NCI-H2081 treated with DMSO at 0.1 percent for 48 hours (cell line): ENCODE data around the gene SMAD3.

Experiments
- DNase-seq: peaks from one replicate; lab custom pipeline; 2025; lab: John Stamatoyannopoulos, UW

The SMAD3 gene

DNA sequence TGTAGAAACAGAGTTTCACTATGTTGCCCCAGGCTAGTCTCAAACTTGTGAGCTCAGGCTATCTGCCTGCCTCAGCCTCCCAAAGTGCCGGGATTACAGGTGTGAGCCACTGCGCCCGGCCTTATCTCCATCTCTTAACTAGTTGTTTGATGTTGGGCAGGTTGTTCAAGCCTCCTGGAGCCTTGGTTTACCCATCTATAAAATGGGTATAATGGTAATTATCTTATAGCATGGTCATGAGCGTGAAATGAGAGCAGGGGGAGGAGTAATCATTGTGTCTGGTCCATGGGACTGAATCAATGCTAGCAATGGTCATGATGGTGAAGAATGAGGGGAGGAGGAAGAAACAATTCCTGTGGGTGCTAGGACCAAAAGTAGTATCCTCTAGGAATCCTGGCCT, 32.0 kb downstream of the SMAD3 start:
- DNase-seq, result no peak

- DNase-seq, result no peak
Measured at GRCh38 chr15:67097930-67098740, 32.7 kb downstream of the SMAD3 start.

GRCh38 chr15:67098768-67099282, 33.4 kb downstream of the SMAD3 start:
- no peak for DNase-seq

DNA sequence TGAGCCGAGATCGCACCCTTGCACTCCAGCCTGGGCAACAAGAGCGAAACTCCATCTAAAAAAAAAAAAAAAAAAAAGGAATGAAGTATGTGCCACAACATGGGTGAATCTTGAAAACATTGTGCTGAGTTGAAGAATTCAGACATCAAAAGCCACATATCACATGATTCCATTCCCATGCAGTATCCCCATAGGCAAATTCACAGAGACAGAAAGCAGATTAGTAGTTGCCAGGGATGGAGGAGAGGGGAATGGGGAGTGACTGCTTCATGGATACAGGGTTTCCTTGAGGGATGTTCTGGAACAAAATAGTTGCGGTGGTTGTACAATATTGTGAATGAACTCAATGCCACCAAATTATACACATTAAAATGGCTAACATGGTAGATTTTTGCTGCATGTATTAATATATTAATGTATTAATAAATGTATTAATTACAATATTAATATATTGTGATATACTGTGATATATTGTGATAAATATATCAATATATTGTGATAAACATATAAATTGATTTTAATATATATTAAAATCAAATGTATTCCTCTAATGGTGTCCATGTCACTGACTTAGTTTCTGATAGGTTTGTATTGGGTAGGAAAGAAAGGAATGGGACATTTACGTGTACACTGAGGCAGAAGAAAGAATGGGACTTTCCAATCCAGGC, 34.9 kb downstream of the SMAD3 start:
- DNase-seq, result no peak

DNA sequence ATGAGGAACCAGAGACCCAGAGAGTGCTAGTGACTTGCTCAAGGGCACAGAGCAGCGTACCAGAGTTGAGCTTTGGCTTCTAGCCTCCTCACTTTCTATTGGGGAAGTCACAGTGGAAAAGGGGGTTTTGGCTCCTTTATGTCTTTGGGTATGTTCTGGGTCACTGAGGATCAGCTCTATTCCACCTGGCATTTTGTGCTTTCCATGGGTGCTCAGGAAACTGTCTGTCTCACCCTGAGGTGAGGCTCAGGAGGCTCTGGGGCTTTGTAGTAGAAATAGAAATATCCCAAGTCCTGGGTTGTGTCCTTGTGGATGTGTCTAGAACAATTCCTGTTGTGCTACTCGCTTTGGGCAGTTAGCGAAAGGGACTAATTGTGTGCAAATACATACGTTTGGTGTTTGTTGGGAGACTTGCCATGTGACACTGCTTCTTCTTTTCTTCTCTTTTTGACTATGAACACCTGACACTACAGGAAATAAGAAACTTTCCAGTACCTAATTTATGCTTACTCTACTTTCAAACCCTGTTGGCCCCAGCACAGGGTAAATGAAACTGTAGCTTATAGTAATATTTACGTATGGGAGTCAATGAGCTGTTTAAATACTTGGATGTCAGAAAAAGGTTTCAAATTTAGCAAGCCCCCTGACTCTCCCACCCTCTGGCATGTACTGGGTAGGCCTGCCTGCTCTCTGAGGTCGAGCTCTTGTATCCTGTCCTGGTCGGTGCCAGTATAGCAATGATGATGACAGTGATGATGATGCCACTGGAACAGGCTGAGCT, 35.6 kb downstream of the SMAD3 start:
- DNase-seq, result no peak

- no peak for DNase-seq
Measured at GRCh38 chr15:67101911-67102598, 36.7 kb downstream of the SMAD3 start.

GRCh38 chr15:67102599-67102929, 37.2 kb downstream of the SMAD3 start:
- DNase-seq, result no peak

DNA sequence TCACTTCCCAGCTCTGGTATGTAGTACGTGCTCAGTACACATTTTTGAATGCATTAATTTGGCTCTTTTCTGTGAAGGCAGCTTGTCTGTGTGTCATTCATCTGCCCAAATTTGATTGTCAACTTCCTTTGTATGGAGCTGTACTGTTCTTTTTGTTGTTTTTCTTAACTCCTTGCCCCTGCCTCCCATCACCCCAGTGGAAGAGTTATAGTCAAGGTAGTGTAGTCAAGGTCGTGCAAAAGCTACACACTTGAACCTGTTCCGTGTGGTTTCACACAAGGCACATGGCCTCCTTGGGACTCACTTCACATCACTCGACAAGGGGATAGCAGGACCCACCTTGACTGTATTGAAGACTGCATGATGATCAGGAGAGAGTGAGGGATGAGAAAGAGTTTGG, 37.6 kb downstream of the SMAD3 start:
- no peak for DNase-seq

GRCh38 chr15:67103432-67103831, 38.0 kb downstream of the SMAD3 start:
- DNase-seq, result no peak

GRCh38 chr15:67103869-67104268, 38.5 kb downstream of the SMAD3 start:
- DNase-seq, result no peak

- DNase-seq, result no peak
Measured at GRCh38 chr15:67104510-67104909, 39.1 kb downstream of the SMAD3 start.

GRCh38 chr15:67105065-67105951, 39.9 kb downstream of the SMAD3 start:
- no peak for DNase-seq

GRCh38 chr15:67105991-67106763, 40.8 kb downstream of the SMAD3 start:
- DNase-seq, result no peak

DNA sequence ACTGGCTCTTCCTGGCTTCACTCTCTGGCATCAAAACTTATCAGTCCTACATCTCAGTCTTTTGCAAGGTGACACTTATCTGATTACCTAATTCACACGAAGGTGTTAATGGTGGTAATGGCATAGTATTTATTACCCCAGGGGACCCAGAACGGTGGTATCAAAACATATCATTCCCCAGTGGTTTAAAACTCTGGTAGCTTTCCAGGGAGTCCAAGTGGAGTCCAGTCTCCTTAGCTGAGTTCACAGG, 41.3 kb downstream of the SMAD3 start:
- DNase-seq, result no peak

GRCh38 chr15:67107014-67107812, 41.8 kb downstream of the SMAD3 start:
- DNase-seq, result no peak

- no peak for DNase-seq
Measured at GRCh38 chr15:67108122-67108961, 42.9 kb downstream of the SMAD3 start.

DNA sequence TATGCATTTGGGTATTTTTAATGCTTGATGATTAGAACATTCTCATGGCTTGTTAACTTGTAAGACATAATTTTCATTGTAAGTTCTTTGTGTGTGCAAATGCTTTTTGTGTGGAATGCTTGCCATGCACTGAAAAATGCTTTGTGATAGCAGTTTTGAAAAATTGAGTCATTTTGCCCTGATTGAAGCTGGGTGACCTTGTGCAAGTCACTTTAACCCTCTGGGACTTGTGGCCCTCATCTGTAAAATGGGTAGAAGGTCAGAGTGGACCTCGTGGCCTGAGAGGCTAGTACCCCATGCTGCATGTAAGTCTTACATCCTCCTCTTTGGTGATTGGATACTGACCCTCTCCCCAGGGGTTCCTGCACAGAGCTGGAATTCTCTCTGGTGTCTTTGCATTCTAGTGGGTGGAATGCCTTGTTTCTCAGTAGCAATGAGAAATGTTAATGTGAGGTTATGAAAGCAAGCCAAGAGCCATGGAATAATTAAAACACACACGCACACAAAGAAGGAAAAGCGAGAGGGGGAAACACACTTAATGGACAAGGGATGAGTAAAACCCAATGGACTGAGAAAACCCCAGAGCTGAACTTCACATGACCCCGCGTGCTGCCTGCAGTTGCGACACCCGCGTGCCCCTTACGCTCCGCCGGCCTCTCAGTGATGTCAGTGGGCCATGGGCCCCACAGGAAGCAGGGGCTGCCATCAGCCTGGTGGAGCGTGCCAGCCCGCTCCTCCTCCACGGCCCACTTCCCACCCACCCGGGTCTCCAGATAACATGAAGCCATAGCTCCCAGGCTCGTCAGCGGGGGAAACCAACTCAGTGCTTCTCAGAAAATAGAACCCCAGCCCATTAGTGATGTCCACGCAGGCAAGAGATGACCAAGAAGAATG, 44.0 kb downstream of the SMAD3 start:
- no peak for DNase-seq

DNA sequence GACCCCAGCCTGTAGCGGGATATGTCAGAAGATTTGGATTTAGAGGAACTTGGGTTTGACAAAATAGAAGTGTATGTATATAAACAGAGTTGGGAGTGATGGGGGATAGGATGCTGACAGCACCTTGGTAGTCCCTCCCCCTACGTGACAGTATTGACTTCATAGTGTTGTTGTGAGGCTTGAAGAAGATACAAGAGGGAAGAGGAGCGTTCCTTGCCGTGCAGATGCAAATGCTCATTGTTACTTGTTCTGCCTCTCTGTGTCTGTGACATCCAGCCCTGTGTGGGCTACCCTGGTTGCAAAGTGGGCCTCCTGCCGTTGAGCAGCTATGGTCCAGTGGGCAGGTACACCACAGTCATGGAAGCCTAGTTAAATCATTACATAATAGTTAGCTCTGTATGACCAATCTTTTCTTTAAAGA, 45.0 kb downstream of the SMAD3 start:
- no peak for DNase-seq
